ENCODE measurements around the gene HGD.
"Not testable (repeated sequence)": the region's sequence is repeated elsewhere in the genome, so short reads cannot be mapped to it uniquely, and the experiment has no call there.

The HGD gene

GRCh38 chr3:120682095-120682681 is at the start of gene HGD:
Gene HGD (minus strand): TSS chr3:120682239. CDS start chr3:120682111, 128 bp downstream.
- Histone ChIP-seq H3K36me3 (replicated peaks) (no peaks in the 10 kb centered on the region), H3K27me3 (replicated peaks) (no peaks in the 10 kb centered on the region), H3K4me3 (ENCODE audit: low read depth, low read length) (no peak within 1 kb of the TSS), H3K27ac (no peak within 1 kb of the TSS)
- DNase-seq, result no peak
- in situ Hi-C loops (cut with HindIII; ENCODE audit: low pct_ligation_motif_present, low sequenced_read_pairs), result no loop called here
- no peak for TF ChIP-seq CTCF (IDR thresholded peaks at IDR 0.05; ENCODE audit: low read depth, low read length, missing control alignments)

- in situ Hi-C loops (cut with HindIII; ENCODE audit: low pct_ligation_motif_present, low sequenced_read_pairs), result no loop called here
- DNase-seq, result no peak
- no peaks in the 10 kb centered on the region for H3K36me3 ChIP-seq (replicated peaks)
- H3K27me3 ChIP-seq (replicated peaks), result no peaks in the 10 kb centered on the region
- no peak for TF ChIP-seq CTCF (IDR thresholded peaks at IDR 0.05; ENCODE audit: low read depth, low read length, missing control alignments)
- no peak overlapping the region for H3K4me3 ChIP-seq (ENCODE audit: low read depth, low read length)
- H3K27ac ChIP-seq, result no peak overlapping the region
These were observed 48.8 kb upstream of the HGD start for GRCh38 chr3:120730576-120731542.

- Histone ChIP-seq H3K4me3 (ENCODE audit: low read depth, low read length) (no peak overlapping the region), H3K36me3 (replicated peaks) (no peaks in the 10 kb centered on the region), H3K27ac (no peak overlapping the region), H3K27me3 (replicated peaks) (no peaks in the 10 kb centered on the region)
- in situ Hi-C loops (cut with HindIII; ENCODE audit: low pct_ligation_motif_present, low sequenced_read_pairs), result no loop called here
- DNase-seq, result no peak
- TF ChIP-seq CTCF (IDR thresholded peaks at IDR 0.05; ENCODE audit: low read depth, low read length, missing control alignments), result no peak
These were observed 44.8 kb upstream of the HGD start for GRCh38 chr3:120726791-120727190.

GRCh38 chr3:120719167-120719834 is 37.3 kb upstream of the HGD start:
- DNase-seq, result peak; percentile 24
- H3K4me3 ChIP-seq (ENCODE audit: low read depth, low read length), result peak overlapping the region; percentile 29
- in situ Hi-C loops (cut with HindIII; ENCODE audit: low pct_ligation_motif_present, low sequenced_read_pairs); H3K36me3 ChIP-seq (replicated peaks); H3K27me3 ChIP-seq (replicated peaks); H3K27ac ChIP-seq: not testable (repeated sequence)

- in situ Hi-C loops (cut with HindIII; ENCODE audit: low pct_ligation_motif_present, low sequenced_read_pairs), result no loop called here
These were observed 31.2 kb upstream of the HGD start for GRCh38 chr3:120713262-120713661.

More at GRCh38 chr3:120713262-120713661, 31.2 kb upstream of the HGD start:
- H3K27ac ChIP-seq, result no peak overlapping the region
- TF ChIP-seq CTCF (IDR thresholded peaks at IDR 0.05; ENCODE audit: low read depth, low read length, missing control alignments), result no peak
- H3K27me3 ChIP-seq (replicated peaks), result no peaks in the 10 kb centered on the region
- no peaks in the 10 kb centered on the region for H3K36me3 ChIP-seq (replicated peaks)
- no peak overlapping the region for H3K4me3 ChIP-seq (ENCODE audit: low read depth, low read length)
- DNase-seq, result no peak
